T-helper 1 cell treated with Interleukin-12 subunit alpha and Interleukin-12 subunit beta and Interleukin-4 antibody, amounts not matched to agents 30 μg/mL and 1 μg/mL, for 36 hours (primary cell): ENCODE results near the gene PADI1.

ENCODE experiments used
- H3K27ac Mint-ChIP-seq: one replicate; pipeline ENCODE4 v1.8.0; 2021; ENCODE audit warnings: mild to moderate bottlenecking, mixed read lengths
- H3K27me3 Mint-ChIP-seq: one replicate; pipeline ENCODE4 v1.8.0; 2021; ENCODE audit warnings: low read depth, mixed read lengths
- H3K36me3 Mint-ChIP-seq: one replicate; pipeline ENCODE4 v1.8.0; 2021; ENCODE audit warnings: low read depth, mixed read lengths
- H3K4me1 Mint-ChIP-seq: one replicate; pipeline ENCODE4 v1.8.0; 2021; ENCODE audit warnings: low read depth, mixed read lengths
- H3K4me3 Mint-ChIP-seq: one replicate; pipeline ENCODE4 v1.8.0; 2021; ENCODE audit warnings: mild to moderate bottlenecking, moderate library complexity, mixed read lengths
- H3K9me3 Mint-ChIP-seq: one replicate; pipeline ENCODE4 v1.8.0; 2021; ENCODE audit warnings: mixed read lengths

The PADI1 gene

DNA sequence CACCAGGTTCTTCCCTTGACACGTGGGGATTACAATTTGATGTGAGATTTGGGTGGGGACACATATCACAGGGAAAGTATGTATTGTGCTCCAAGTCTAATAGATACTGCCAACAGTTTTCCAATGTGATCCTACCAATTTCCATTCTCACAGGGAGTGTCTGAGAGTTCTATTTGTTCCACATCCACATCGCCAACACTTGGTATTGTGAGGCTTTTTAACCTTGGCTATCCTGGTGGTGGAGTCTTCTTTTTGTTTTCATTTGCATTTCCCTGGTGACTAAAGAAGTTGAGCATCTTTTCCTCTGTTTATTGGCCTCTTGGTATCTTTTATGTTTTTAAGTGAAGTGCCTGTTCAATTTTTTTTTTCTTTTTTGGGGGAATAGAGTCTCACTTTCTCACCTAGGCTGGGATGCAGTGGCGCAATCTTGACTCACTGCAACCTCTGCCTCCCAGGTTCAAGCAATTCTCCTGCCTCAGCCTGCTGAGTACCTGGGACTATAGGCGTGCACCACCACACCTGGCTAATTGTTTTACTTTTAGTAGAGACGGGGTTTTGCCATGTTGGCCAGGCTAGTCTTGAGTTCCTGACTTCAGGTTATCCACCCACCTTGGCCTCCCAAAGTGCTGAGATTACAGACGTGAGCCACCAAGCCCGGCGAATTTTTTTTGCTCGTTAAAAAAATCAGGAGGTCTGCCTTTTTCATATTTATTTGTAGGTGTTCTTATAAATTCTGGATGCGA, 15.9 kb upstream of the PADI1 start:
- Mint-ChIP-seq H3K4me1 (peaks cover 2% of the 10 kb centered on the region), H3K36me3 (no peaks in the 10 kb centered on the region), H3K9me3 (peaks cover 13% of the 10 kb centered on the region), H3K27ac (no peak overlapping the region), H3K4me3 (no peak overlapping the region), H3K27me3 (no peaks in the 10 kb centered on the region)

DNA sequence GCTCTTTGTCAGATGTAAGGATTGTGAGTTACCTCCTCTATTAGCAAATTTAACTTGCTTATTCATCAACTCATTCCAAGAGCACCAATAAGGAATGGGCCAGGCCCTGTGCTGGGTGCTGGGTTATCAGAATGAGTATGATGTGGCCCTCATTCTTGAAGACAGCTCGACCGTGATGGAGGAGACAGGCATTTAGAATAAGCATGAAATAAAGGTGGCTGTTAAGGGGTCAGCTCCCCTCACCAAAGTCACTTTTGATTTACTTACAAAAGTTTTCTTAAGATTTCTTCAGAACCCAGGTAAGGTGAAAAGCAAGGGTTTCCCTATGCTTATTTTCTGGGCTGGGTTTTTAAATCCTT, 15.3 kb upstream of the PADI1 start:
- no peaks in the 10 kb centered on the region for H3K27me3 Mint-ChIP-seq
- H3K27ac Mint-ChIP-seq: no peak overlapping the region
- peaks cover 2% of the 10 kb centered on the region for H3K4me1 Mint-ChIP-seq
- no peaks in the 10 kb centered on the region for H3K36me3 Mint-ChIP-seq
- H3K9me3 Mint-ChIP-seq: peaks cover 13% of the 10 kb centered on the region
- H3K4me3 Mint-ChIP-seq: no peak overlapping the region

DNA sequence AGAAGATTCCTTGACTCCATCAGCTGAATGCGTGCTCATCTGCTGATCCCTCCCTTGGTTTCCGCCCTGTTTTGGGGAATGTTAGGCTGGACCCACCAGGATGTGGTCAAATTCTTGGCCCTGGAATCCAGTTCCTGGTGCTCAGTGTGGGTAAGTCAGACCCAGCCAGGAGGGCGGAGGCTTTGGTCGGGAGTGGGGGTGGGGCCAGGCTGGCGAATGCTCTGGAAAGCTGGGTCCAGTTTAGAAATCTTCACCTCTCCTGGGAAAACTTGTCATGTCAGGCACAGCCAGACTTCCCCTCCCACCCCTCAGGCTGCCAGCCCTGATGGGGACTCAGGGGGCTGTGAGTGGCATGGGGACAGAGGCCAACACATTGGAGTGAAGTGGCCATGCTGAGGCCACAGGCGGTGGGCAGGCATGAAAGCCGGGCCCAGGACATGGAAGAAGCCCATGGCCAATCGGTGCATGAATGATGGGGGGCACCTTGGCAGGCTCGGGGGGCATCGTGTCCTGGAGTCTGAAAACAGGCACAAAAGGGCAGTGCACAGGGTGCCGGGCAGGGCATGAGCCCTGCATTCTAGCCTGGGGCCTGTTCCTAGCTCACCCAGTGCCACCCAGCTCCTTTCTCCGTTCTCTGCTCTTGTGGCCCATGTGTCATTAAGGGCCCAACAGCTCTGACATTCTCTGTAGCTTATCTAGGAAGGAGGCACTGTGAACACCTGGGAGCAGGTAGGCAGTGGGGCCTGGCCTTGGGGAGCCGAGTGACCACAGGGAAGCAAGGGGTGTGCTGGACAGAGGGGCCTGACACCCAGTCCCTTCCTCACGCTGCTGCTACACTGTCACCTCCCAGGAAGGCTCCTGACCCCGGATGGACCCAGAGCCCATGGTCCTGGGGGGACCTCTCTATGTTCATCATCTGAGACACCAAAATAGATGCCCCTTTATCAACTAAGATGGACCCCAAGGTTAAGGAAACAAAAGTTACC, 14.6 kb upstream of the PADI1 start:
- Mint-ChIP-seq H3K27ac (no peak overlapping the region), H3K4me1 (peaks cover 2% of the 10 kb centered on the region), H3K36me3 (no peaks in the 10 kb centered on the region)

DNA sequence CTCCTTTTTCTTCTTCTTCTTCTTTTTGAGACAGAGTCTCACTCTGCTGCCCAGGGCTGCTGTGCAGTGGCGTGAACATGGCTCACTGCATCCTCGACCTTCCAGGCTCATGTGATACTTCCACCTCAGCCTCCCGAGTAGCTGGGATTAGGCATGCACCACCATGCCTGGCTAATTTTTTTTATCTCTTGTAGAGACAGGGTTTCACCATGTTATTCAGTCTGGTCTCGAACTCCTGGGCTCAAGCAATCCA, 13.0 kb upstream of the PADI1 start:
- no peaks in the 10 kb centered on the region for H3K27me3 Mint-ChIP-seq

More for the DNA sequence above, 14.6 kb upstream of the PADI1 start:
- H3K27me3 Mint-ChIP-seq: no peaks in the 10 kb centered on the region
- H3K9me3 Mint-ChIP-seq: peaks cover 13% of the 10 kb centered on the region
- no peak overlapping the region for H3K4me3 Mint-ChIP-seq

DNA sequence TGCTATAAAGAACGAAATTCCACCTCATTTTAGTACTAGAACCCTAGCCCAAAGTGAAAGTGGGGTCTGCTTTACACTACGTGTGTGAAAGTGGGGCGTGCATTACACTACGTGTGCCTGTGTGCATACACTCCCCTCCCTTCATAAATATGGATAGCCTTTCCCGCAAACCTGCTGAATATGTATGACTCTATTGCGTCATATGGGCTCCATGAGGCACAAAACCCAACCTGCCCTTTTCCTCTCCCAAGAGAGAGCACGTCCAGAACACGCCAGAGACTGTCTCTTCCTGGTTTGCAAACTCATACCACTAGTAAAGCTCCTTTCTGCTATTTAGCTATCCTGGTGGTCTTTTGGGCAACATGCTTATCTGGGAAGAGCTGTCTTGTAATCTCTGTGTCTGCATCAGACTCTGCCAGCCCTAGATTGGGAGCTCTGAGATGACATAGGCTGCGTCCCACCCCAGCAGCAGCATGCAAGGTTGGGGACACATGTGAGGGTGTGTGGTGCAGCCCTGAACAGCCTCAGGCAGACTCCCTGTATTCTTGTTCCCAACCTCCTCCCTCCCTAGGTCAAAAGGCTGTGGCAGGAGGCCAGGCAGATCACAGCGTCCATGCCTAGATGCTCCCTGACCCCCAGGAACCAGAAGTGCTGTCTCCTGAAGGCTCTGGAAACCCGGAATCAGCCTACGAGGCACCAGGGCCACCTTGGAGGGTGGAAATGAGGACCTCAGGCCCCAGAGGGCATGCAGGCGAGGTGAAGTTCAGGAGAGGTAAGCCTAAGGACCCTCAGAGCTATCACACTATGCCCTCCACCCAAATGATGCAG, 12.3 kb upstream of the PADI1 start:
- Mint-ChIP-seq H3K4me3 (no peak overlapping the region), H3K36me3 (no peaks in the 10 kb centered on the region), H3K4me1 (no peaks in the 10 kb centered on the region), H3K27ac (no peak overlapping the region), H3K9me3 (peaks cover 13% of the 10 kb centered on the region), H3K27me3 (no peaks in the 10 kb centered on the region)

More for the DNA sequence above, 13.0 kb upstream of the PADI1 start:
- H3K36me3 Mint-ChIP-seq: no peaks in the 10 kb centered on the region
- no peaks in the 10 kb centered on the region for H3K4me1 Mint-ChIP-seq
- no peak overlapping the region for H3K4me3 Mint-ChIP-seq
- H3K27ac Mint-ChIP-seq: no peak overlapping the region
- H3K9me3 Mint-ChIP-seq: peaks cover 13% of the 10 kb centered on the region

DNA sequence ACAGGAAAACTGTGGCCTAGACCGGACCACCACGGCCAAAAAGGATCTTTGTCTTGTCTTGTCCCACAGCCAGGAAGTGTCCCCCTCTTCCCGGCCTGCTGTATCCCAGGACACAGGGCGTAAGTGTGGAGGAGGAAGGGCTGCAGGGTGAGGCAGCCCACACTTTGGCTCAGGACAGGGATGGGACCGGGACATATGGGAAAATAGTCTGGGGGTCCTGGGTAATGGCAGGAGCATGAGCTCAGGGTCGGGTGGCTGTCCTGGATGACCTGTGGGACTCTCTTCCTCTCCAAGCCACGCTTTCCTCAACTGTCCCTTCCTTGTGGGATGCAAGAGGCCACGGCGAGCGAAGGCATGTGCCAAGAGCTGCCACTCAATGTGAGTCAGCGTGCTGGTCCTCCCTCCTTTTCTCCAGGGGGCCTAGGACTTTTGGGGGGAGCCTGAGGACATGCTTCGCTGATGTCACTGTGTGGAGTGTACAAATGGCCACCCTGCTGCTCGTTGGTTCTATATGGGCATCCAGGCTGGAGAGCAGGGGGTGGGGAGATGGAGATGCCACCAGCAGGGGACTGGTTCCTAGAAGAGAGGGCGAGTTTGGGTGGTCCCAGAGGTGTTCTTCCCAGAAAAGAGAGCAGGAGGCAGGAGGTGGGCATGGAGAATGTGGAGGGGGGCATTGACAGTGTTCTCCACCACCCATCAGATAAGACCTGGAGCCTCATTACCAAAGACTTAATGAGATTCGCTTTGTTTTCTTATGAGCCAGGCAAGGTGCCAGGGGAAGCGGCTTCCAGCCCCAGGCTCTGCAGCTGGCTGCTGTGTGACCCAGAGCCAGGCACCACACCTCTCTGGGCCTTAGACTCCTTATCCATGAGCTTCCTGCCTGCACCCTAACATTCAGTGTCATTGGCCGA, 11.5 kb upstream of the PADI1 start:
- H3K4me1 Mint-ChIP-seq: no peaks in the 10 kb centered on the region
- H3K9me3 Mint-ChIP-seq: peaks cover 7% of the 10 kb centered on the region
- no peak overlapping the region for H3K4me3 Mint-ChIP-seq
- H3K27ac Mint-ChIP-seq: no peak overlapping the region
- H3K36me3 Mint-ChIP-seq: no peaks in the 10 kb centered on the region
- no peaks in the 10 kb centered on the region for H3K27me3 Mint-ChIP-seq

DNA sequence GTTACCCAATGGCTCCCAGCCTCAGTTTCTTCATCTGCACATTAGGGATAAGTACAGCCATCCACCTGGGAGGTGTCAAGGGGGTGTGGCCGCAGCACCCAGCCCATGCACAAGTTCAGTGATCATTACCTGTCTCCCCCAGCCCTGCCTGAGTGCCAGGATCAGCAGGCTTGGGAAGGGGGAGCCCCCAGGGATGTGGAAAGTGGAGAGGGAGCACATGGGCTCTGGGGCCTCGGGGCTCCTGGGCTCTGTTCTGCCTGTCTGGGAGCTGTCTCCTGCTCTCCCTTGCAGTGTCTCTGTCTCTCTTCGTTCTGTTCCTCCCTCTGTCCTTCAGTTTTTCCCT, 10.8 kb upstream of the PADI1 start:
- no peaks in the 10 kb centered on the region for H3K4me1 Mint-ChIP-seq
- peaks cover 1% of the 10 kb centered on the region for H3K9me3 Mint-ChIP-seq
- H3K36me3 Mint-ChIP-seq: no peaks in the 10 kb centered on the region
- H3K27ac Mint-ChIP-seq: no peak overlapping the region
- H3K27me3 Mint-ChIP-seq: no peaks in the 10 kb centered on the region
- no peak overlapping the region for H3K4me3 Mint-ChIP-seq

DNA sequence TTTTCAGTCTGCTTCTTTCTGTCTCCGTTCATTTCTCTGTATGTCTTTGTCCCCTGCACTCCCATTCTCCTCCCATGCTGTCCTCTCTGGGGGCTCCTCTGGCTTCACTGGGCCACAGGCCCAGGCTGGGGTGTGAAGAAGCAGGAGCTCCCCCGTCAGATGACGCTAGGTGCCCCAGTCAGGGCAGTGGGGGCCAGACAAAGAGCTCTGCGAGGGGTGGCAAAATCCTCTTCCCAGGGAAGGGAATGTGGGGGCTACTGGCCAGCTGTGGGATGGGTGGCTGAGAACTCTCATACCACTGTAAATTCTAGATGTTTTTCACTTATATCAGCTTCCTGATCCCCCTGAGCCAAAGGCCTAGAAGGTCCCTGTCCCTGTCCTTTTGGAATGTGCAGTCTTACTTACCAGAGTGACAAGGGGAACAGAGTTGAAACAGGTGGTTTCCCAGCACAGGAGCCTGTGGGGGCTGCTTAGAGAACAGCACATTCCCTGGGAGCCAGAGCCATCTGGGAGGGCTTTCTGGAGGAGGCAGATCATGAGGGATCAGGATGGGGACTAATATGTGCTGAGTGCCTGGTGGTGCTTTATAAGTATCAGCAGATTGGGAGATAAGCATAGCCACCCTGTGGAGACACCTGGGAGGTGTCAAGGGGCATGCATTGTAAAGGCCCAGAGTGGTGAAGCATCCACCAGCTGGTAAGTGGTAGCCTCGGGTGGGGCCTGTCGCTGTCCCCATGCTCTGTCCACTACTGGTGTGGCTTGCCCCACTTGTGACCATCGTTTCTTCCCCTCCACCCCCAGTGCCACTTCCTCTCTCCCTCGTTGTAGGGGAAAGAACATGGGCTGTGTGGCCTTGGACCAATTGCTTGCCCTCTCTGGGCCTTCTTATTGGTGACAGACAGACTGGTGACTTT, 10.1 kb upstream of the PADI1 start:
- no peak overlapping the region for H3K27ac Mint-ChIP-seq
- no peaks in the 10 kb centered on the region for H3K4me1 Mint-ChIP-seq
- no peaks in the 10 kb centered on the region for H3K27me3 Mint-ChIP-seq
- no peak overlapping the region for H3K4me3 Mint-ChIP-seq
- no peaks in the 10 kb centered on the region for H3K36me3 Mint-ChIP-seq
- H3K9me3 Mint-ChIP-seq: no peaks in the 10 kb centered on the region

DNA sequence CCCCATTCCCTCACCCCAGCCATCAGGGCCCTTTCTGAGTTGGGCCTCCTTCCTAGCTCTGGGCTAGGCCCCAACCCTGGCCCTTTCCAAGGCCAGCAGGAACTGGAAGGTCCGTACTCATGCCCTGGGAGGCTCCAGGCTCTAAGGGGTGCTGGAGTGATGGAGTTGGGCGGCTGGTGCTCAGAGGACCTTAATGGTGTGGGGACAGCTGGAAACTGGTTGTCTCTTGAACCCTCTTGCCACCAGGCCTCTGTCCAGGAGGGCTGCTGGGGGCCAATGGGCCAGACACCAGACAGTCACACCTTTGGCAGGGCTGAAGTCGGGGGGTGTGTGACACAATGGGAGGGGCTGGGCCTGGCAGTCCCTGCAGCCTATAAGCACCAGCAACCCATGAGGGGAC, 9.2 kb upstream of the PADI1 start:
- no peak overlapping the region for H3K4me3 Mint-ChIP-seq
- H3K27me3 Mint-ChIP-seq: no peaks in the 10 kb centered on the region
- no peak overlapping the region for H3K27ac Mint-ChIP-seq
- no peaks in the 10 kb centered on the region for H3K4me1 Mint-ChIP-seq
- no peaks in the 10 kb centered on the region for H3K9me3 Mint-ChIP-seq
- no peaks in the 10 kb centered on the region for H3K36me3 Mint-ChIP-seq

DNA sequence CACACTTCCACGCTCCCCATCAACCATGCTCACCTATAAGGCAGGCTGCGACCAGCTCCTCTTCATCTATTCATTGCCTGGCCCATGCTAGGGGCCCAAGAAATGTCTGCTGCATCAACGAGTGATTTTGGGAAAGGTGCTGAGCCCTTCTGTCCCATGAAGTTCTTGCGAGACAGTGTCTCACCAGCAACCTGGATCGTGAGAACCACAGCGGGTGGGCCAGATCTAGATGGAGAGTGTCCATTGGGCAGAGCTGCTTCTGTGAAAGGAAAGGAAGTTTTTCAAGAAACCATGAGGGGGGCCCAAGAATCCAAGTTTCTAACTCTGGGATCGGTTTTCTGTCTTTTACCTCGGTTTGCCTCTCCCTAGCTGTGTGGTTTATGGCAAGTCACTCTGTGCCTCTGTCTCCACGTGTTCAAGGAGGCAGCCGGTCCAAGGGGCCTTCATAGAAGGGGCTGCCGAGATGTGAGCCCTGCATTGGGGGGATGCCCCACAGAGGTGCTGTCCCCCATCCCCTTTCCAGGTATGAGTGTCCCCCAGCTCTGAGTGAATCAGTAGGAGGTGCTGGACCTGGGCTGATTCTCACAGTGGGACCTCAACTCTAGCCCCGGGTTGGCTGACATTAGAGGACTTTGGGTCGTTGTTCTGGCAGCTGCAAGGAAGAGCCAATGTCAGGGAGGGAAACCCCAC, 8.3 kb upstream of the PADI1 start:
- no peaks in the 10 kb centered on the region for H3K9me3 Mint-ChIP-seq
- H3K27me3 Mint-ChIP-seq: no peaks in the 10 kb centered on the region
- H3K4me3 Mint-ChIP-seq: no peak overlapping the region
- H3K27ac Mint-ChIP-seq: no peak overlapping the region
- no peaks in the 10 kb centered on the region for H3K36me3 Mint-ChIP-seq
- peaks cover 7% of the 10 kb centered on the region for H3K4me1 Mint-ChIP-seq

DNA sequence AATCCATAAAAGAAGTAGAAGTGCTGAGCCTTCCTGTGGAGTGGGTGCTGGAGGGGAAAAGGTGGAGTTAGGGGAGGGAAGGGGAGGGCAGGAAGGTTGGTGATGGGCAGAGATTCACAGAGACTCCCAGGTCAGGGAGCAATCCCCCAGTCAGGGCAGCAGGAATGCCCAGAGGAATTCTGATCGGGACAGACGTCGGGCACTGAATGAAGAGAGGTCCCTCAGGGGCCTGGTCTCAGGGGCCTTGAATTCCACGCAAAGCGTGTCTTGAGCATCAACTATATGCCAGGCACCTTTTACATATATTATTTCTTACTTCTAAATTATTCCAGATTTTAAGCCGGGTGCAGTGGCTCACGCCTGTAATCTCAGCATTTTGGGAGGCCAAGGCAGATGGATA, 7.2 kb upstream of the PADI1 start:
- H3K4me3 Mint-ChIP-seq: no peak overlapping the region
- H3K27me3 Mint-ChIP-seq: peaks cover under 1% of the 10 kb centered on the region
- peaks cover 14% of the 10 kb centered on the region for H3K4me1 Mint-ChIP-seq
- H3K27ac Mint-ChIP-seq: no peak overlapping the region
- H3K9me3 Mint-ChIP-seq: no peaks in the 10 kb centered on the region
- no peaks in the 10 kb centered on the region for H3K36me3 Mint-ChIP-seq

DNA sequence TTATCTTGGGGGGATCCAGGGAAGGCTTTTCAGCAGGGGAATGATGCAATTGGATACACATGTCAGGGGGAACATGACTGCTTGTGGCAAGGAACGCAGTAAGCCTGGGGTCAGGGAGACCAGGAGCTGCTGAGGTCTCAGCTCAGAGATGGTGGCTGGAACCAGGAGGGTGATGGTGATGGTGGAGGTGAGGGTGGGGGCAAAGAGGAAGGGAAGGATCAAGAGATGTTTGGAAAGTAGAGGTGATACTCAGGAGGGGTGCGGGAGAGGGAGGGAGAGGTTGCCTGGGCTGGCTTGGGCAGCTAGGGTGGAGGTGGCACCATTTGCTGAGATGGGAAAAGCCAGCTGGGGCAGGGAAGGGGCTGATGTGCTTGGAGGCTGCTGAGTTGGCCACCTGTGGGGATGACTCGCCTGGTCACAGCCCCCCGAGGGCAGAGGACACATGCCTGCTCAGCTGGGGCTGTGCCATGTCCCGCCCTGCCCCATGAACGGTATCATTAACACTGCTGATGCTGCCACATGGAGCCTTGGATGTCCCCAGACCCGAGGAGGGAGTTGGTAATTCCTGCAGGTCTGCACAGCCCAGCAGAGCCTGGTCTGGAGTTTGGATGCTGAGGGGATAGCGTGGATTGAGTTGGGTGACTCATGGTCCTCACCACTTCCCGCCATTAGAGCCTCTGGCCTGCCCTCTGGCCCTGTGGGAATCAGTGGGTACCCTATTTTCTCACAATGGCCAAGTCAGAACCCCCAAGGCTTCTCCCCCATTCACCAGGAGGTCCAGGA, 6.3 kb upstream of the PADI1 start:
- no peak overlapping the region for H3K27ac Mint-ChIP-seq
- H3K9me3 Mint-ChIP-seq: no peaks in the 10 kb centered on the region
- H3K4me3 Mint-ChIP-seq: no peak overlapping the region
- H3K27me3 Mint-ChIP-seq: peaks cover 7% of the 10 kb centered on the region
- H3K4me1 Mint-ChIP-seq: peaks cover 17% of the 10 kb centered on the region
- H3K36me3 Mint-ChIP-seq: no peaks in the 10 kb centered on the region
